GM21786 (cell line): Measurements from ENCODE around the gene ADM.

Source experiments
- ATAC-seq: cut with Tn5 transposase; IDR thresholded peaks from one replicate; pipeline ENCODE4 v1.9.1; 2021; ENCODE audit not compliant: unreplicated experiment

Gene ADM

GRCh38 chr11:10289765-10290380 is 15.0 kb upstream of the ADM start:
- no peak for ATAC-seq

DNA sequence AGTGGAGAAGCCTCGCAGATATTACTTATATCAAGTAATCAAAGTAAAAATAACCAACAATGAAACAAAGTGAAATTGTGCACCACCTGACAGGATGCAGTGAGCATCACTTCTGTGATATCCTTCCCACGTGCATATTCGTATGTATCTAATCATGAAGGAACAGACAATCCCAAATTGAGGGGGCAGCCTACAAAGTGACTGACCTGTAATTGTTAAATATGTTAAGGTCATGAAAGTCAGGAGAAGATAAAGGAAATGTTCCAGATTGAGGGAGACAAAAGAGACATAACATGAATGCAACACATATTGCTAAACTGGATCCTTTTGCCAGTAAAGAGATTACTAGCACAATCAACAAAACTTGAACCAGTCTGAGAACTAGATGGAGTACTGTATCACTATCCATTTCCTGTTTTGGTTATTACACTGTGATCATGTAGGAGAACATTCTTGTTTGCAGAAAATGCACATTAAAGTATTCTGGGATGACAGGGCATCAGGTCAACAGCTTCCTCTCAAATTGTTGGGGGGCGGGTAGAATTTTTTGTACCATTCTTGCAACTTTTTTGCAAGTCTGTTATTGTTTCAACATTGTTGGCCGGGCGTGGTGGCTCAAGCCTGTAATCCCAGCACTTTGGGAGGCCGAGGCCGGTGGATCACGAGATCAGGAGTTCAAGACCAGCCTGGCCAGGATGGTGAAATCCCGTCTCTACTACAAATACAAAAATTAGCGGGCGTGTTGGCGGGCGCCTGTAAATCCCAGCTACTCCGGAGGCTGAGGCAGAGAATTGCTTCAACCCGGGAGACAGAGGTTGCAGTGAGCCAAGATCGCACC is 12.9 kb upstream of the ADM start:
- no peak for ATAC-seq

GRCh38 chr11:10293423-10294289 is 11.2 kb upstream of the ADM start, which contains the start of gene SBF2:
Gene SBF2, minus strand, starts transcription at chr11:10294219. Its CDS starts 150 bp downstream, at chr11:10294069.
- ATAC-seq, result no peak

DNA sequence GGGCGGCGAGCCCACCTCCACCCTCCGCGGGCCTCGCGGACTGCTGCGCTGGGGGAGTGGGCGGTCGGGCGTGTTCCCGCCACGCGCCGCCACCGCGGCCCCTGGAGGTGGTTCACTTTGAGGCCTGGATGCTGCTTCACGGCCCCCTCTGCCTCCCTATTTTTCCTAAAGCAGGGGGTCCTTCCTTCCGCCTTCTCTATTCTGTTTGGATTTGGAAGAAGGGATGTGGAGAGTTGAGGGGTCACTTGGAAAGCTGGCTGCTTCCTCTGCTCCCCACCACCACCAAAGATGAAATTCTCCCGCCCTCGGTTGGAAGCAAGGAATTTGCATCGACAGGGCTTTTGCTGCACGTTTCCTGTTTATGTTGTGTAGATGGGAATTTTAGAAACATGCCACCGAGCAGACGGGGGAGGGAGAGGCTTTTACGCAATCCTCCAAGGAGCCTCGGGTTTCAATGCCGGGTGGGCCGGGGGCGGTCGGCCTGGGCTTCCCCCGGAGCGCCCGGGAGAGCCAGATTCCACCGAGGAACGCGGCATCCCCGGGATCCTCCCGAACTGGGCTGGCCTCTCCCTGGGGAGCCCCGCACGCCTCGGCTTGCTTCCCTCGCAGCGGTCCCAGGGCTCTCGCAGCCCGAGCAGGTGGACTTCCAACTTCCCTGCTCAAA is 10.5 kb upstream of the ADM start:
- no peak for ATAC-seq

DNA sequence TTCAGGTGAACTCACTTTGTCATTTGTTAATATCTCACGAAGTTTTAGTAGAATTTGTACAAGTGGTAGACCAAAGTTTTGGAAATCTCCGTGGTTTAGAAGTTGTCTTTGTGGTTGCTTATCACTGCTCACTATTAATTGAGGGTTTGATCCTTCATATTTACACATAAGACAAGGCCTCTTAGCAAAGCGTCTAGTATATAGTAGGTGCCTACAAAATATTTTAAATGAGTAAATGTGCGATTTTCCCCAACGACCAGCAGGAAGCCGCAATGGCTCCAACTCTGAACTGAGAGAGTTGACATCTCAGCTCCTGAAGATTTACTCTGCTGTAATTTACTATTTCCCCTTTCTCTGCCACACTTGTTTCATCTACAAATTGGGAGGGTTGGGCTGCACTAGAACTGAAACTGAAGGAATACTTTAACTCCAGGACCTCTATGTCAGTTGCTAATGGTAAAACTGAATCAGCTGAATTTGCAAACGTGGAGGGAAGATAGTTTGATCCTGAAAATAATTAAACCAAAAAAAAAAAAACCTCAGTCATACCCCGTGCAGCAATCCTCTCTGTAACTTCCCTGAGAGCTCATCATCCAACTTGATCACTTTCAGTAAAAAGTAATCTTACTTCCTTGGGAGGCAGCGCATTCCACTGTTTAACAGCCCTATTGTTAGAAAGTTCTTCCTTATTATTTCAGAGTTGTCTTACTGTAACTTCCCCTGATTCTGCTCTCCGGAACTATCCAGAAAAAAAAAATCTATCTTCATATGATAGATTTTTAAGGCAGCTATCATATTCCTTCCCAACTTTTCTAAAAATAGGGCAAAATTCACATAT is 9.6 kb upstream of the ADM start:
- ATAC-seq, result no peak

DNA sequence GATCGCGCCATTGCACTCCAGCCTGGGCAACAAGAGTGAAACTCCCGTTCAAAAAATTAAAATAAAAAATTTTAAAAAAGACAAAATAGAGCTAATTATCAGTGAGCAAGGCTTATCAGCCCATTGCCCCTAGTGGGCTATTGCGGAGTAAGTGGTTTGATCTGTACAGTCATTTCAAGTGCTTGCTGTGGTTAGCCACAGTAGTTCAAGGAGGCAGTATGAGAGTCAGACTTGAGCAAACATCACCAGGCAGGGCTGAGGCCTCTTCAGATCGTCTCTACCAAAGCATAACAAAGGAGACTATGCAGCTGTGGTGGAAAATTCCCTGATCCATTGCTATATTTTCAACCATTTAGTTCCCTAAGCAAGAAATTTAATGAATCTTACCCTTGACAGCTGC is 6.5 kb upstream of the ADM start:
- peak; percentile 88 for ATAC-seq

DNA sequence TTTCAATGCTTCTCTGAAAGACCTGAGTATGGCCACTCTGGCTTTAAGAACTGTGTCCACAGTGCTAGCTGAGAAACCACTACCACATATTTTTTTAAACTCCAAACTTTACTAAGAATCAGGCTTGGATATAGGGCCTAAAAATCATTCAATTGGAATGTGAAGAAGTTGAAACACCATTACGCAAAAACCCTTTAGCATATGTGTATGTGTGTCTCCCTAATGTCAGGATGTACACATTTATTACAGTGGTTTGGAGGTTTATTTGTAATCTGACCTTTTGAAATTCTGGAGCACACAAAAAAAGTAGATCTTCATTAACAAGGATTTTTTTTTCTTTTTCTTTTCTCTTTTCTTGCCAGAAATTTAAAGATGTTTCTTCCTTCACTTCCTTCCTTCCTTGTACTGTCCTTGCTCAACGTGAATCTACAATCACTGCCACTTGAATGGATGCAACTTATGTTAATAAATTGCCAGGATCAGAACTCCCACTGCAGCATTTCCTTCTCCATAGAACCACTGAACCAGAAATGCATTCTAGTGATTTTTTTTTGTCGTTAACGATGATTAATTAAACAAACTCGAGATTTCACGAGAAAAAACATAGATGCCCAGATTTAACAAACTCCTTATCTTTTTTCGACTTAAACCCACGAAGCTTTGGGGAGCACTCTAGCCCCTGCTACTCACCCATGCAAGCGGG is 3.1 kb upstream of the ADM start:
- no peak for ATAC-seq

GRCh38 chr11:10302359-10302743 is 2.5 kb upstream of the ADM start:
- ATAC-seq, result no peak

- ATAC-seq, result no peak
Measured at GRCh38 chr11:10302744-10303557, 1.9 kb upstream of the ADM start.

- ATAC-seq, result no peak
Measured at GRCh38 chr11:10303558-10304363, 1.1 kb upstream of the ADM start.

GRCh38 chr11:10305262-10305963 is 540 bp downstream of the ADM start:
- no peak for ATAC-seq

DNA sequence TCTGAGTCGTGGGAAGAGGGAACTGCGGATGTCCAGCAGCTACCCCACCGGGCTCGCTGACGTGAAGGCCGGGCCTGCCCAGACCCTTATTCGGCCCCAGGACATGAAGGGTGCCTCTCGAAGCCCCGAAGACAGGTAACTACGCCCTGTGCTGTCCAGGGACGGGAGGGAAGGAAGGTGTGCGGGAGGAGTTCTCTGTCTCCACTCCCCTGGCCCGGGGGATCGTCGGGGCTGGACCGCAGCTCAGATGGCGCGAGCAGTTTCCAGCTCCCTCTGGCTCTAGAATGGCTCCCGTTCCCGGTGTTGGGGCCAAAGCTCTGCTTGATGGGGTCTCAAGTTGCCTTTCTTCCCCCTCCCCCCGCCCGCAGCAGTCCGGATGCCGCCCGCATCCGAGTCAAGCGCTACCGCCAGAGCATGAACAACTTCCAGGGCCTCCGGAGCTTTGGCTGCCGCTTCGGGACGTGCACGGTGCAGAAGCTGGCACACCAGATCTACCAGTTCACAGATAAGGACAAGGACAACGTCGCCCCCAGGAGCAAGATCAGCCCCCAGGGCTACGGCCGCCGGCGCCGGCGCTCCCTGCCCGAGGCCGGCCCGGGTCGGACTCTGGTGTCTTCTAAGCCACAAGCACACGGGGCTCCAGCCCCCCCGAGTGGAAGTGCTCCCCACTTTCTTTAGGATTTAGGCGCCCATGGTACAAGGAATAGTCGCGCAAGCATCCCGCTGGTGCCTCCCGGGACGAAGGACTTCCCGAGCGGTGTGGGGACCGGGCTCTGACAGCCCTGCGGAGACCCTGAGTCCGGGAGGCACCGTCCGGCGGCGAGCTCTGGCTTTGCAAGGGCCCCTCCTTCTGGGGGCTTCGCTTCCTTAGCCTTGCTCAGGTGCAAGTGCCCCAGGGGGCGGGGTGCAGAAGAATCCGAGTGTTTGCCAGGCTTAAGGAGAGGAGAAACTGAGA is 1.4 kb downstream of the ADM start:
- ATAC-seq, result no peak

DNA sequence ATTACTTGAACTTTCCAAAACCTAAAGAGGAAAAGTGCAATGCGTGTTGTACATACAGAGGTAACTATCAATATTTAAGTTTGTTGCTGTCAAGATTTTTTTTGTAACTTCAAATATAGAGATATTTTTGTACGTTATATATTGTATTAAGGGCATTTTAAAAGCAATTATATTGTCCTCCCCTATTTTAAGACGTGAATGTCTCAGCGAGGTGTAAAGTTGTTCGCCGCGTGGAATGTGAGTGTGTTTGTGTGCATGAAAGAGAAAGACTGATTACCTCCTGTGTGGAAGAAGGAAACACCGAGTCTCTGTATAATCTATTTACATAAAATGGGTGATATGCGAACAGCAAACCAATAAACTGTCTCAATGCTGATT is 2.1 kb downstream of the ADM start:
- ATAC-seq, result no peak

- ATAC-seq, result peak; percentile 54
Measured at GRCh38 chr11:10307400-10308200, 2.7 kb downstream of the ADM start.

DNA sequence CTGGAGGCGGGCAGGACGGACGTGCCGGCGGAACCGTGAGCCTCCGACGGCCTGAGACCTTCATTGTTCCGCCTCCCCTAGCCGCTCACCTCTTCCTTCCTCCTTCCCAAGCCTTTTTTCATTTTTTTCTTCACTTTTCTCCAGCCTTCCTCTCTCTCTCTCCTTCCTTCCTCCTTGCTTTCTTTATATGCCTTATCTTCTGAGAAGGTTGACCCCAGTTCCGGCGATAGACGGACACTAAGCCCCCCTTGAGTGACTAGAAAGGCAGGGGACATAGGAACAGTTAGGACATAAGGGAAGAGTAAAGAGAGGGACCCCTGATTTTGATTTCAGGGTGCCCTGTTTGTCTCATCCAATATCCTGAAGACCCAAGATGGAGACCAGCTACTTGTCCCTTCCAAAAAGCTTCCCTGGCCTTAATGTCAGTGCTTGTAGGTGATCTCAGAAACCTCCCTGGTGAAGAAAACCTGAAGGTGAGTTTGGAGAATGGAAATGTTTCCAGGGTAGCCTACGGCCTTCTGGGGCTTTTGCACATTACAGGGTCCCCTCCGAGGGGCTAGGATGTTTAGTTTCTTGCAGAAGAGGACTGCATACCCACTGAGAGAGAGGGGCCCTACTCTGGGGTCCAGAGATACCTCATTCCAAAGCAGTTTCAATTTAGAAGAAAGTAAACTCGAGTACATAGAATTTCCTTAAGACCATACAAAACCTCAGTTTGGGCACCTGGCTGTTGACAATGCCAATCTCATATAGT is 3.5 kb downstream of the ADM start:
- no peak for ATAC-seq
